GM23338 (cell line): Measurements from ENCODE around the gene CDX1. TPM values are rescaled to one million over a fixed set of nuclear protein-coding genes. Genes with fewer than 3 reads are reported as not detected.

Experiments
- ATAC-seq: fragments of 200-7000 bp; cut with Tn5 transposase; 3 replicates; pipeline ENCODE4 v1.9.1; 2020
- DNase-seq: peaks from one replicate; pipeline ENCODE4 v3.0.0-alpha.2; 2015; ENCODE audit warnings: low spot score
- H2AFZ ChIP-seq: fragments of 200-600 bp; sonication (generic); 2 replicates; pipeline ENCODE4 v1.8.0; 2016; ENCODE audit warnings: antibody characterized with exemption, mild to moderate bottlenecking, moderate library complexity
- H3F3A ChIP-seq: fragments of 200-600 bp; sonication (generic); replicated peaks from 2 replicates; pipeline ENCODE4 v1.8.0; 2017; ENCODE audit warnings: antibody characterized with exemption, mixed run types, low read depth
- H3K27ac ChIP-seq: fragments of 200-600 bp; sonication (generic); 2 replicates; pipeline ENCODE4 v1.6.1; 2016; ENCODE audit warnings: low read depth
- H3K27me3 ChIP-seq: fragments of 200-600 bp; sonication (generic); 2 replicates; pipeline ENCODE4 v1.8.0; 2016; ENCODE audit warnings: mild to moderate bottlenecking, mixed run types, moderate library complexity; ENCODE audit not compliant: insufficient read depth
- H3K36me3 ChIP-seq: fragments of 200-600 bp; sonication (generic); 2 replicates; pipeline ENCODE4 v1.8.0; 2016; ENCODE audit warnings: mild to moderate bottlenecking; ENCODE audit not compliant: insufficient read depth
- H3K4me1 ChIP-seq: fragments of 200-600 bp; sonication (generic); 2 replicates; pipeline ENCODE4 v1.8.0; 2016; ENCODE audit warnings: mild to moderate bottlenecking, moderate library complexity; ENCODE audit not compliant: insufficient read depth
- H3K4me2 ChIP-seq: fragments of 200-600 bp; sonication (generic); 2 replicates; pipeline ENCODE4 v1.7.1; 2017; ENCODE audit warnings: mixed run types
- H3K4me3 ChIP-seq: fragments of 200-600 bp; sonication (generic); 2 replicates; pipeline ENCODE4 v1.6.1; 2016; ENCODE audit warnings: mixed run types
- H3K79me2 ChIP-seq: fragments of 200-600 bp; sonication (generic); replicated peaks from 2 replicates; pipeline ENCODE4 v1.8.0; 2017; ENCODE audit warnings: mild to moderate bottlenecking; ENCODE audit not compliant: insufficient read depth
- H3K9me2 ChIP-seq: fragments of 200-600 bp; sonication (generic); 2 replicates; pipeline ENCODE4 v1.8.0; 2017; ENCODE audit not compliant: insufficient read depth
- H4K20me1 ChIP-seq: fragments of 200-600 bp; sonication (generic); replicated peaks from 2 replicates; pipeline ENCODE4 v1.8.0; 2017; ENCODE audit warnings: mild to moderate bottlenecking; ENCODE audit not compliant: insufficient read depth
- H3K27ac Mint-ChIP-seq: 2 replicates; pipeline ENCODE4 v1.8.0; 2020; ENCODE audit warnings: inconsistent platforms, mild to moderate bottlenecking, moderate library complexity, mixed read lengths
- H3K27me3 Mint-ChIP-seq: 3 replicates; pipeline ENCODE4 v1.8.0; 2022; ENCODE audit warnings: low read depth, mild to moderate bottlenecking, moderate library complexity, mixed read lengths, inconsistent platforms; ENCODE audit not compliant: insufficient read depth, poor library complexity
- H3K36me3 Mint-ChIP-seq: 3 replicates; pipeline ENCODE4 v1.8.0; 2021; ENCODE audit warnings: low read depth, mild to moderate bottlenecking, inconsistent platforms, moderate library complexity, mixed read lengths
- H3K4me1 Mint-ChIP-seq: 3 replicates; pipeline ENCODE4 v1.8.0; 2020; ENCODE audit warnings: mild to moderate bottlenecking, inconsistent platforms, mixed read lengths
- H3K4me3 Mint-ChIP-seq: 3 replicates; pipeline ENCODE4 v1.8.0; 2021; ENCODE audit warnings: moderate library complexity, mild to moderate bottlenecking, inconsistent platforms, mixed read lengths
- H3K9me3 Mint-ChIP-seq: 3 replicates; pipeline ENCODE4 v1.8.0; 2020; ENCODE audit warnings: moderate library complexity, mild to moderate bottlenecking, inconsistent platforms, mixed read lengths
- CREB1 ChIP-seq: fragments of 250-450 bp; sonication (Bioruptor Pico); IDR thresholded peaks from 2 replicates; pipeline ENCODE4 v1.5.0; 2020; ENCODE audit warnings: low read depth, mild to moderate bottlenecking, moderate library complexity
- CTCF ChIP-seq, 2 experiments: fragments of 200-600 bp in 1 of 2; sonication (generic) in 1 of 2; conservative IDR thresholded peaks; 2 replicates each; pipeline versions ENCODE4 v1.5.1 to v1.6.1; 2016 to 2017; ENCODE audit warnings: antibody characterized with exemption in 2 of 2, low read depth in 2 of 2, mild to moderate bottlenecking in 2 of 2, moderate library complexity in 1 of 2
- ETS1 ChIP-seq: IDR thresholded peaks from 2 replicates; pipeline ENCODE4 v1.6.1; 2016; ENCODE audit warnings: antibody characterized with exemption
- EZH2 ChIP-seq: fragments of 200-600 bp; sonication (generic); IDR thresholded peaks from one replicate; pipeline ENCODE4 v1.8.0; 2017; ENCODE audit warnings: antibody characterized with exemption, mild to moderate bottlenecking, low read depth; ENCODE audit not compliant: unreplicated experiment
- EZH2phosphoT487 ChIP-seq: fragments of 200-600 bp; sonication (generic); IDR thresholded peaks from one replicate; pipeline ENCODE4 v1.8.1; 2018; ENCODE audit warnings: antibody characterized with exemption; ENCODE audit not compliant: unreplicated experiment
- JUNB ChIP-seq: IDR thresholded peaks from one replicate; pipeline ENCODE4 v1.6.1; 2016; ENCODE audit warnings: antibody characterized with exemption; ENCODE audit not compliant: unreplicated experiment
- NANOG ChIP-seq: IDR thresholded peaks from 2 replicates; pipeline ENCODE4 v1.6.1; 2016; ENCODE audit warnings: antibody characterized with exemption, borderline replicate concordance
- POLR2AphosphoS5 ChIP-seq: IDR thresholded peaks from 2 replicates; pipeline ENCODE4 v1.6.1; 2016; ENCODE audit warnings: antibody characterized with exemption, low read depth
- REST ChIP-seq: IDR thresholded peaks from one replicate; pipeline ENCODE4 v1.6.1; 2018; ENCODE audit warnings: antibody characterized with exemption; ENCODE audit not compliant: unreplicated experiment
- STAT1 ChIP-seq: IDR thresholded peaks from one replicate; pipeline ENCODE4 v1.6.1; 2016; ENCODE audit warnings: antibody characterized with exemption; ENCODE audit not compliant: unreplicated experiment
- ZNF114 ChIP-seq: fragments of 250-450 bp; sonication (Bioruptor Pico); IDR thresholded peaks from 2 replicates; pipeline ENCODE4 v1.5.0; 2020; ENCODE audit warnings: mild to moderate bottlenecking, moderate library complexity
- ZNF331 ChIP-seq: fragments of 250-450 bp; sonication (Bioruptor Pico); IDR thresholded peaks from 2 replicates; pipeline ENCODE4 v1.5.0; 2020; ENCODE audit warnings: low read depth, mild to moderate bottlenecking, moderate library complexity
- ZNF462 ChIP-seq: fragments of 250-450 bp; sonication (Bioruptor Pico); IDR thresholded peaks from 2 replicates; pipeline ENCODE4 v1.5.0; 2020; ENCODE audit warnings: mild to moderate bottlenecking, moderate library complexity
- polyA plus RNA-seq: library from polyadenylated mRNA; unstranded; fragments of >200 nt; fragmentation: Nextera tagmentation; extraction: Ambion mirVana; gene quantifications from 2 replicates; pipeline ENCODE4 v1.2.1, GENCODE V29; 2016
- total RNA-seq: library from RNA; depleted of rRNA; stranded (reverse); fragments of >200 nt; shearing (Covaris generic); gene quantifications from 2 replicates; pipeline ENCODE4 v1.2.3, GENCODE V29; 2014

CDX1 gene
- total and polyA plus RNA-seq, 2 experiments from 2014 or later: not detected

- Histone ChIP-seq H3K4me2 (peak overlapping the region; percentile 76), H3K27ac (no peak overlapping the region), H3K79me2 (no peaks in the 10 kb centered on the region), H3K36me3 (no peaks in the 10 kb centered on the region), H2AFZ (no peak overlapping the region), H3K9me2 (no peaks in the 10 kb centered on the region), H3K27me3 (peaks cover 77% of the 10 kb centered on the region), H3K4me3 (peak overlapping the region; percentile 48; the same call in 1 of the 2 replicates), H3K4me1 (no peaks in the 10 kb centered on the region; the same call in 1 of the 2 replicates), H3F3A (peaks cover 8% of the 10 kb centered on the region; the same call in 1 of the 2 replicates), H4K20me1 (peaks cover 5% of the 10 kb centered on the region; the same call in 1 of the 2 replicates)
- H3K27ac Mint-ChIP-seq: no peak overlapping the region
- ATAC-seq (no peak), DNase-seq (peak; percentile 18)
- H3K27me3 Mint-ChIP-seq: peaks cover 76% of the 10 kb centered on the region
- H3K4me1 Mint-ChIP-seq: peaks cover 24% of the 10 kb centered on the region
- H3K36me3 Mint-ChIP-seq: no peaks in the 10 kb centered on the region
- peak overlapping the region; percentile 55; the same call in 2 of the 3 replicates for H3K4me3 Mint-ChIP-seq
- no peak for TF ChIP-seq ZNF462
- no peak for TF ChIP-seq ETS1
- TF ChIP-seq CTCF (conservative IDR thresholded peaks at IDR 0.05; ENCODE audit: low read depth in 2 of 2): no peak
- no peak for TF ChIP-seq ZNF331 (CRISPR knock-in tag)
- no peak for TF ChIP-seq ZNF114 (CRISPR knock-in tag)
- no peak for TF ChIP-seq EZH2phosphoT487
- no peak for TF ChIP-seq POLR2AphosphoS5
- TF ChIP-seq REST: no peak
- no peak for TF ChIP-seq STAT1
- TF ChIP-seq EZH2: no peak
- no peak for TF ChIP-seq CREB1 (CRISPR knock-in tag)
- no peak for TF ChIP-seq NANOG
- no peak for TF ChIP-seq JUNB
- H3K9me3 Mint-ChIP-seq: peaks cover 4% of the 10 kb centered on the region; the same call in 1 of the 3 replicates
These were observed 435 bp upstream of the CDX1 start for GRCh38 chr5:150166037-150166649.
